GM20431 (cell line): Measurements from ENCODE around the gene PLCL1.

Source experiments
- in situ Hi-C: fragments of 300-500 bp; cut with MseI, MboI; formaldehyde crosslinking; loops from one replicate; pipeline ENCODE4 v1.15.0; 2020; ENCODE audit warnings: low sequenced_read_pairs; ENCODE audit not compliant: unreplicated experiment

The PLCL1 gene

GRCh38 chr2:197915548-197916265, 111.3 kb downstream of the PLCL1 start:
- in situ Hi-C loops, result no loop called here

- in situ Hi-C loops, result no loop called here
Observed at GRCh38 chr2:197919487-197919886, 115.1 kb downstream of the PLCL1 start.

GRCh38 chr2:197920088-197920487, 115.7 kb downstream of the PLCL1 start:
- in situ Hi-C loops, result no loop called here

- in situ Hi-C loops, result no loop called here
Observed at GRCh38 chr2:197920592-197921201, 116.3 kb downstream of the PLCL1 start.

GRCh38 chr2:197924483-197924882, 120.1 kb downstream of the PLCL1 start:
- in situ Hi-C loops, result no loop called here

GRCh38 chr2:197925204-197925603, 120.8 kb downstream of the PLCL1 start:
- in situ Hi-C loops, result no loop called here

- in situ Hi-C loops, result no loop called here
Observed at GRCh38 chr2:197925976-197926375, 121.6 kb downstream of the PLCL1 start.

- in situ Hi-C loops, result no loop called here
Observed at GRCh38 chr2:197926673-197927072, 122.3 kb downstream of the PLCL1 start.

GRCh38 chr2:197927994-197928393, 123.6 kb downstream of the PLCL1 start:
- in situ Hi-C loops, result no loop called here

GRCh38 chr2:197929008-197929885, 124.9 kb downstream of the PLCL1 start:
- in situ Hi-C loops, result no loop called here

- in situ Hi-C loops, result no loop called here
Observed at GRCh38 chr2:197929886-197930227, 125.5 kb downstream of the PLCL1 start.

- in situ Hi-C loops, result no loop called here
Observed at GRCh38 chr2:197930570-197931278, 126.3 kb downstream of the PLCL1 start.

- in situ Hi-C loops, result no loop called here
Observed at GRCh38 chr2:197931661-197932312, 127.4 kb downstream of the PLCL1 start.

GRCh38 chr2:197932374-197932773, 128.0 kb downstream of the PLCL1 start:
- in situ Hi-C loops, result no loop called here

GRCh38 chr2:197934261-197934933, 130.0 kb downstream of the PLCL1 start:
- in situ Hi-C loops, result no loop called here

GRCh38 chr2:197934934-197935289, 130.5 kb downstream of the PLCL1 start:
- in situ Hi-C loops, result no loop called here

GRCh38 chr2:197937814-197938213, 133.4 kb downstream of the PLCL1 start:
- in situ Hi-C loops, result no loop called here

- in situ Hi-C loops, result no loop called here
Observed at GRCh38 chr2:197938555-197938954, 134.2 kb downstream of the PLCL1 start.

- in situ Hi-C loops, result no loop called here
Observed at GRCh38 chr2:197939787-197940186, 135.4 kb downstream of the PLCL1 start.
